Astrocyte (in vitro differentiated cells and primary cell): ENCODE results near the gene GP9. TPM values are rescaled to one million over a fixed set of nuclear protein-coding genes. Genes with fewer than 3 reads are reported as not detected.

ENCODE experiments used
- DNase-seq: peaks from one replicate; pipeline ENCODE4 v3.0.0-alpha.2; 2010; ENCODE audit warnings: low read depth
- FAIRE-seq: peaks from 2 replicates; lab custom pipeline; 2011; peaks lifted over from hg19 to GRCh38; lab: Jason Lieb, UNC
- H2AFZ ChIP-seq: 2 replicates; pipeline ENCODE4 v1.6.0; 2012; ENCODE audit warnings: low read depth, low read length, inconsistent platforms
- H3K27ac ChIP-seq: 2 replicates; pipeline ENCODE4 v1.5.1; 2011; ENCODE audit warnings: low read depth, low read length, inconsistent platforms
- H3K27me3 ChIP-seq: 2 replicates; pipeline ENCODE4 v1.6.0; 2011; ENCODE audit warnings: low read length, inconsistent platforms; ENCODE audit not compliant: insufficient read depth
- H3K36me3 ChIP-seq: 2 replicates; pipeline ENCODE4 v1.5.1; 2011; ENCODE audit warnings: low read length, inconsistent platforms; ENCODE audit not compliant: insufficient read depth
- H3K4me1 ChIP-seq: 2 replicates; pipeline ENCODE4 v1.5.1; 2011; ENCODE audit warnings: low read length, inconsistent platforms; ENCODE audit not compliant: insufficient read depth
- H3K4me2 ChIP-seq: 2 replicates; pipeline ENCODE4 v1.6.0; 2012; ENCODE audit warnings: low read length, inconsistent platforms
- H3K4me3 ChIP-seq: 2 replicates; pipeline ENCODE4 v1.5.1; 2011; ENCODE audit warnings: low read depth, mild to moderate bottlenecking, low read length, inconsistent platforms; ENCODE audit not compliant: insufficient read depth
- H3K79me2 ChIP-seq: 2 replicates; pipeline ENCODE4 v1.6.0; 2012; ENCODE audit warnings: mild to moderate bottlenecking, low read length, inconsistent platforms; ENCODE audit not compliant: insufficient read depth
- H3K9ac ChIP-seq: 2 replicates; pipeline ENCODE4 v1.6.0; 2012; ENCODE audit warnings: mild to moderate bottlenecking, low read length, inconsistent platforms
- H3K9me3 ChIP-seq: 2 replicates; pipeline ENCODE4 v1.5.1; 2012; ENCODE audit warnings: low read depth, mild to moderate bottlenecking, low read length, inconsistent platforms; ENCODE audit not compliant: insufficient read depth
- H4K20me1 ChIP-seq: 2 replicates; pipeline ENCODE4 v1.6.0; 2012; ENCODE audit warnings: low read length, inconsistent platforms; ENCODE audit not compliant: insufficient read depth
- H3K27ac Mint-ChIP-seq: one replicate; pipeline ENCODE4 v1.8.0; 2021; ENCODE audit warnings: mild to moderate bottlenecking, mixed read lengths; ENCODE audit not compliant: unreplicated experiment
- H3K27me3 Mint-ChIP-seq: one replicate; pipeline ENCODE4 v1.8.0; 2021; ENCODE audit warnings: low read depth, mixed read lengths; ENCODE audit not compliant: unreplicated experiment
- H3K36me3 Mint-ChIP-seq: one replicate; pipeline ENCODE4 v1.8.0; 2021; ENCODE audit warnings: low read depth, mixed read lengths; ENCODE audit not compliant: unreplicated experiment
- H3K4me1 Mint-ChIP-seq: one replicate; pipeline ENCODE4 v1.8.0; 2021; ENCODE audit warnings: low read depth, mixed read lengths; ENCODE audit not compliant: unreplicated experiment
- H3K4me3 Mint-ChIP-seq: one replicate; pipeline ENCODE4 v1.8.0; 2021; ENCODE audit warnings: mild to moderate bottlenecking, moderate library complexity, mixed read lengths; ENCODE audit not compliant: unreplicated experiment
- H3K9me3 Mint-ChIP-seq: one replicate; pipeline ENCODE4 v1.8.0; 2021; ENCODE audit warnings: mild to moderate bottlenecking, mixed read lengths; ENCODE audit not compliant: unreplicated experiment
- CTCF ChIP-seq: IDR thresholded peaks from 2 replicates; pipeline ENCODE4 v1.5.1; 2011; ENCODE audit warnings: low read depth, mild to moderate bottlenecking, inconsistent platforms, low read length, moderate library complexity; ENCODE audit not compliant: insufficient read depth
- EZH2 ChIP-seq: IDR thresholded peaks from 2 replicates; pipeline ENCODE4 v1.6.1; 2012; ENCODE audit warnings: mild to moderate bottlenecking, low read length, inconsistent platforms; ENCODE audit not compliant: insufficient read depth
- total RNA-seq: library from RNA; stranded (reverse); gene quantifications from 2 replicates; pipeline ENCODE4 v1.2.1, GENCODE V29; 2021

The GP9 gene
- total RNA-seq, 1 donor from 2014 or later = not detected

DNA sequence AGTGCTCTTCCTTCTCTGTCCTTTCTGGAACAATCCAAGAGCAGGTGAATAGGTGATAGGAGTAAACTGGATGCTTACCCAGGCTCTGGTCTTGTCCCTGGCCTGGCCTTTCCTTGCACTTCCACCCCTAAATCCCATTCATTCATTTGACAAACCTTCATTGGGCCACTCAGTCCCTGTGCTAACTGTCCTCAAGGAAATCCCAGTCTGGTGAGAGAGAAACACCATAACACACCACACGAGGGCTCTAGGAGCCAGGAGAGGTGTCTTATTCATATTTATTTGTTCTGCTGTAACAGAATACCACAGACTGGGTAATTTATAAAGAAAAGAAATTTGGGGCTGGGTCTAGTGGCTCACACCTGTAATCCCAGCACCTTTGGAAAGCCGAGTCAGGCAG is 36.7 kb upstream of the GP9 start:
- Histone ChIP-seq H3K4me1 (peaks cover 9% of the 10 kb centered on the region), H3K4me3 (no peak overlapping the region), H2AFZ (no peak overlapping the region), H4K20me1 (no peaks in the 10 kb centered on the region), H3K9ac (no peak overlapping the region), H3K9me3 (no peaks in the 10 kb centered on the region), H3K27ac (no peak overlapping the region), H3K27me3 (peaks cover 15% of the 10 kb centered on the region), H3K79me2 (no peaks in the 10 kb centered on the region), H3K4me2 (no peak overlapping the region), H3K36me3 (no peaks in the 10 kb centered on the region)
- H3K36me3 Mint-ChIP-seq = peaks cover 3% of the 10 kb centered on the region
- no peak overlapping the region for H3K4me3 Mint-ChIP-seq
- no peak overlapping the region for H3K27ac Mint-ChIP-seq
- peaks cover 2% of the 10 kb centered on the region for H3K4me1 Mint-ChIP-seq
- DNase-seq = no peak
- TF ChIP-seq EZH2 = no peak
- TF ChIP-seq CTCF = no peak
- FAIRE-seq = no peak
- H3K27me3 Mint-ChIP-seq = peaks cover 29% of the 10 kb centered on the region
- H3K9me3 Mint-ChIP-seq = peaks cover 4% of the 10 kb centered on the region

- Mint-ChIP-seq H3K9me3 (peaks cover 4% of the 10 kb centered on the region), H3K36me3 (peaks cover 3% of the 10 kb centered on the region), H3K27me3 (peaks cover 34% of the 10 kb centered on the region), H3K27ac (no peak overlapping the region), H3K4me3 (no peak overlapping the region), H3K4me1 (peaks cover 2% of the 10 kb centered on the region)
- Histone ChIP-seq H3K9ac (no peak overlapping the region), H3K79me2 (no peaks in the 10 kb centered on the region), H3K27me3 (peaks cover 13% of the 10 kb centered on the region), H3K4me3 (no peak overlapping the region), H3K4me1 (peaks cover 9% of the 10 kb centered on the region), H3K9me3 (no peaks in the 10 kb centered on the region), H2AFZ (no peak overlapping the region), H3K27ac (no peak overlapping the region), H3K36me3 (no peaks in the 10 kb centered on the region), H3K4me2 (no peak overlapping the region), H4K20me1 (no peaks in the 10 kb centered on the region)
- FAIRE-seq (no peak), DNase-seq (no peak)
- TF ChIP-seq CTCF (no peak), EZH2 (no peak)
Observed at GRCh38 chr3:129025108-129025507, 35.5 kb upstream of the GP9 start.

GRCh38 chr3:129025691-129026435 is 34.7 kb upstream of the GP9 start:
- no peaks in the 10 kb centered on the region for H4K20me1 ChIP-seq
- H3K4me3 ChIP-seq = no peak overlapping the region
- no peak overlapping the region for H3K27ac ChIP-seq
- H3K9me3 ChIP-seq = no peaks in the 10 kb centered on the region
- FAIRE-seq (no peak), DNase-seq (no peak)
- H3K79me2 ChIP-seq = no peaks in the 10 kb centered on the region
- peaks cover 13% of the 10 kb centered on the region for H3K27me3 ChIP-seq
- H3K4me1 Mint-ChIP-seq = peaks cover 2% of the 10 kb centered on the region
- peaks cover 4% of the 10 kb centered on the region for H3K9me3 Mint-ChIP-seq
- peaks cover 35% of the 10 kb centered on the region for H3K27me3 Mint-ChIP-seq
- TF ChIP-seq CTCF = no peak
- TF ChIP-seq EZH2 = no peak
- peaks cover 6% of the 10 kb centered on the region for H3K4me1 ChIP-seq
- no peak overlapping the region for H3K27ac Mint-ChIP-seq
- H3K4me3 Mint-ChIP-seq = no peak overlapping the region
- no peak overlapping the region for H2AFZ ChIP-seq
- no peak overlapping the region for H3K9ac ChIP-seq
- peaks cover 3% of the 10 kb centered on the region for H3K36me3 Mint-ChIP-seq
- H3K36me3 ChIP-seq = no peaks in the 10 kb centered on the region
- no peak overlapping the region for H3K4me2 ChIP-seq
